GM12873 (cell line): ENCODE measurements around the gene SDF4.

Source experiments
- TF ChIP-seq, protein P1 (sequence below): IDR thresholded peaks from 2 replicates; pipeline ENCODE4 v1.5.1; 2012; ENCODE audit warnings: low read depth, mild to moderate bottlenecking, moderate library complexity, low read length, control low read depth; ENCODE audit not compliant: insufficient read depth; ENCODE audit errors: missing control alignments

The SDF4 gene

DNA sequence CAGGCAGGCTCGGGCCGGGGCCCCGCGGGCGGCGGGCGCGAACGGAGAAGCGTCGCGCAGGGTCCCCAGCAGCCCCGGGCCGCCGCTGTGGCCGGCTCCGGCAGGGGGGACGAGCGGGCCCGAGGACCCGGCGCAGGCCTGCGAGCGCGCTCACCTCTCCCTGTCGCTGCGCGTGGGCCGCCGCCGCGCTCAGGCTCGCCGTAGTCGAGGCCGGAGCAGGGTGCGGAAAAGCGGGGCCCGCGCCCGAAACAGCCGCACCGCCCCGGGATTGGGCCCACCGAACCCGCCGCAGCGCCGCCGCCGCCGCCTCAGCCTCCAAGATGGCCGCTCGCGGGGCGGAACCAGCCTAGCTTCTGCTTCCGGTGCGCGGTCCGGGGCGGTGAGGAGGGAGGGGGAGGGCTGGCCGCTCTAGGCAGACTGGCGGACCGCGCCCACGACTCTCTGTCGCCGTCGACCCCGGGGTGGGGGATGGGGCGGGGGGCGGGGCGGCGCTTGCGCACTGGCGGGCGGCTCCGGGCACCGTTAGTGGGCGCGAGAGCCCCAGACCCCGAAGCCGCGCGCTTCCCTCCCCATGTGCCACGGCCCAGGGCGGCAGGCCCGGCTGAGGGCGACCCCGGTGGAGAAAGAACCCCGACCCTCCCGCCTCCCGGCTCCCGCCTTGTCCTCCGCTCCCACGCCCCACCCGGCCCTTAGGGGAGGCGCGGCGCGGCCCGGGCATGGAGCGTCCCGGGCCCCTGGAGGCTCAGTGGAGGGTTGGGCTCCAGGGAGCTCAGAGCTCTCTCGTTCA lies 41.9 kb upstream of the SDF4 start, which contains the start of gene UBE2J2:
UBE2J2 (minus strand) TSS at position 343 of the 787 bp plus-strand sequence. CDS start 5,862 bp downstream, outside the sequence.
- TF ChIP-seq, protein P1, sequence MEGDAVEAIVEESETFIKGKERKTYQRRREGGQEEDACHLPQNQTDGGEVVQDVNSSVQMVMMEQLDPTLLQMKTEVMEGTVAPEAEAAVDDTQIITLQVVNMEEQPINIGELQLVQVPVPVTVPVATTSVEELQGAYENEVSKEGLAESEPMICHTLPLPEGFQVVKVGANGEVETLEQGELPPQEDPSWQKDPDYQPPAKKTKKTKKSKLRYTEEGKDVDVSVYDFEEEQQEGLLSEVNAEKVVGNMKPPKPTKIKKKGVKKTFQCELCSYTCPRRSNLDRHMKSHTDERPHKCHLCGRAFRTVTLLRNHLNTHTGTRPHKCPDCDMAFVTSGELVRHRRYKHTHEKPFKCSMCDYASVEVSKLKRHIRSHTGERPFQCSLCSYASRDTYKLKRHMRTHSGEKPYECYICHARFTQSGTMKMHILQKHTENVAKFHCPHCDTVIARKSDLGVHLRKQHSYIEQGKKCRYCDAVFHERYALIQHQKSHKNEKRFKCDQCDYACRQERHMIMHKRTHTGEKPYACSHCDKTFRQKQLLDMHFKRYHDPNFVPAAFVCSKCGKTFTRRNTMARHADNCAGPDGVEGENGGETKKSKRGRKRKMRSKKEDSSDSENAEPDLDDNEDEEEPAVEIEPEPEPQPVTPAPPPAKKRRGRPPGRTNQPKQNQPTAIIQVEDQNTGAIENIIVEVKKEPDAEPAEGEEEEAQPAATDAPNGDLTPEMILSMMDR: no peak

DNA sequence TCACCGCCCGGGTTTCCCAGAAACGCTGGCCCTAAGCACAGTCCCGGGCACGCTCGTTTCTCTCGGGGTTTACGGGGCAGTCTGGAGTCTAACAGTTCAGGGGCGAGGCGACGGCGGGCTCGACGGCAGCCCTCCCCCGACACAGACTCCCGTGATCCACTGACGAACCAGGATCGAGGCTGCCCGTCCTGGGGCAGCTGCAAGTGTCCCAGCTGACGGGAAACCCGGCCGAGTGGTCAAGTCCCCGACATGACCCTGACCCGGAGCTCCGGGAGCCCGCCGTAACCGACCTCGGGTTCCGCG lies 41.4 kb upstream of the SDF4 start:
- TF ChIP-seq, protein P1: no peak

DNA sequence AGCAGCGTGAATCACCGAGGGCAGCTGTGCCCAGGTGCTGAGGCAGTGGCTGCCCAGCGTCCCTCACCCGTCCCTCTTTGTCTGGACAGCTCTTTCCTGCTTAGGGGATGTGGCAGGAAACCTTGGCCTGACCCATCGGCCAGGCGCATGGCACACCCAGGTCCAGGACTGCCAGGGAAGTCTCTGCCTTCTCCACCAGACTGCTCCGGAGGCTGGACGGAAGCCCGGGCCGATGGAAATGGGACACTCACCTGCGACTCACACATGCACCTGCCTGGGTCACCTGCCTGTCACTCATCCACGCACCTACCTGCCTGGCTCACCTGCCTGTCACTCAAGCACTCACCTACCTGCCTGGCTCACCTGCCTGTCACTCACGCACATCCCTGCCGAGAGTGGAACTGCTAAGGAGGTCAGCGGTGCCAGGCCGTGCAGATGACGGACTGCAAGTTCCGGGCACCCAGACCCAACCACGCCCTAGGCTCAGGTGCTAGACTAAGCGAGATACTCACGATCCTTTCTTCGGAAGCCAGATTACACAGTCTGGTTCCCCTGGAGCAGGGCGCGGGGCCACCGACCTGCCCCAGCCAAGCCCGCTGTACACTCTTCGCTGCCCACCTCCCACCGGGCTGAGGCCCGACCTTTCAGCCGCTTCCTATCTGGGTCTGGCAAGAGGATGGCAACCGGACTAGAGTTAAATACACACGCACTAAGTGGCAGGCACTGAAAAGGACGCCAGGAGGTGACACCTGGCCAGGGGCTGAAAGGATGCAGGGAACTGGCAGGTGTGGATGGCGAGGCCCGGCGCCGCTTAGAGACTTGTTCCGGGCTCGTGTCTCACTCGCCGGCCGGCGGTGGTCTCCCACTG lies 40.8 kb upstream of the SDF4 start:
- TF ChIP-seq, protein P1: no peak

DNA sequence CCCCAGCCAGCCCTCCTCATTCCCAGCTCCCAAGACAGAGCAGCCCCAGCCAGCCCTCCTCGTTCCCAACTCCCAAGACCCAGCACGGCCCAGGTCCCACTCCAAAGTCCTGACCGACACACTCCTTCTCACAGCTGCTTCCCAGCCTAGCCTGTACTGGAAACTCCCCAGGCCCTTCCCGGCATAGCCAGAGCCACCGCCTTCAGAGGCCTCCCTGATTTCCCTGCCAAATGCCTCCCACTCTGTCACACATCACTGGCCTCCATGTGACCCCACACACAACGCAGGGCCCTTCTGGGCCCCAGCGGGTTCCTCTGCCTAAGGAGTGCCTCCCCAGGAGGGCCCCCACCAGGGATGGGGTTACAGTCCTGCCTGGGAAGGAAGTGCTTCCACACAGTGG lies 39.0 kb upstream of the SDF4 start:
- TF ChIP-seq, protein P1: no peak

DNA sequence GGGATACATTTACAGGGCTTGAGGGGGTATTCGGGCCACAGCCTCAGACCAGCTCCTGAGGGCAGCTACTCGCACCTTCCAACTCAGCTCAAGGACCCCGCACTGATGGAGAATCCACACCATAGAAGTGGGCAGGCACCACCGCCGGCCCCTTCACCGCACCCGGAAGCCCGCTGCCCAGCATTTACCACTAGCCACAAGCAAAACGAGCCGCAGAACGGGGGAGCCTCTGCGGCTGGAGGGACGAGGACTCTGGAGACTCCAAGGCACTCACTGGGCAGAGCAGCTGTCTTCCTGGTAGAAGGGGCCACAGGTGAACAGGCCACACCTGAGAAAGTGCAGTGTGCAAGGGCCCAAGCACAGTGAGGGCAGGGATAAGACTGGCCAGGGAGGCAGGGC lies 36.5 kb upstream of the SDF4 start:
- TF ChIP-seq, protein P1: no peak

DNA sequence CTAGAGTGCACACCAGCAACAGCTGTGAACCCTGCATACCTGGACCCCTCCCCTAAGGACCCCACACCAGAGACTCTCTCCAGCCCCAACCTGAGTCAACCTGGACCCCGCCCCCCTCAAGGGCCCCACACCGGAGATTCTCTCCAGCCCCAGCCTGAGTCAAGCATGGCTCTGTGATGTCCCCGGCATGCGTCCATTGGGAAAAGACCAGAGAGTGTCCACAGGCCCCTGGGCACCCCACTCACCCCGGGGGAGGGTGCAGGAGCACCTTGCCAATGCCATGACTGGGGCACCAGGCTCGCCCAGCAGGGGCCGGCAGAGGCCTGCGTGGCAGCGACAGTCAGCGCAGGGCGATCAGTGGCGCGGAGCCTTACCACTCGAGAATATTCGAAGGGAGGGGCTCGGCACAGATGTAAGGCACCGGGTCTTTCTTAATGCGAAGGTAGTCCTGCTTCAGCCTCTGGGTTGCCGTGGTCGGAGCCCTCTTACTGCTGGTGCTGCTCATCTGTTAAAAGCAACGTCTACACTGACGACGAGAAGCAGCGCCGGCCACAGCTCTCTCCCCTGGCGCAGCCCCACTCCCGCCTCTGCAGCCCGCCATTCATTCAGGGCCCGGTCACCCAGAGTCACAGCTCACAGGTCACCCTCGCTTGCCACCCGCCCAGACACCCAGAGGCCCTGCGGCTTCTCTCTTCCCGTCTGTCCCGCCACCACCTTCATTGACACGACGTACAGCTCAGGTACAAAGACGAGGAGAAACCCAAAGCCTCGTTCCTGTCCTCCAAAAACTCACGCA lies 35.9 kb upstream of the SDF4 start:
- TF ChIP-seq, protein P1: no peak
